ENCODE measurements around the gene GUCY1A2.
"Not testable (repeated sequence)": the region's sequence is repeated elsewhere in the genome, so short reads cannot be mapped to it uniquely, and the experiment has no call there.

GUCY1A2 gene

GRCh38 chr11:106834567-106834966, 183.7 kb downstream of the GUCY1A2 start:
- DNase-seq (ENCODE audit: low read depth), result no peak

DNA sequence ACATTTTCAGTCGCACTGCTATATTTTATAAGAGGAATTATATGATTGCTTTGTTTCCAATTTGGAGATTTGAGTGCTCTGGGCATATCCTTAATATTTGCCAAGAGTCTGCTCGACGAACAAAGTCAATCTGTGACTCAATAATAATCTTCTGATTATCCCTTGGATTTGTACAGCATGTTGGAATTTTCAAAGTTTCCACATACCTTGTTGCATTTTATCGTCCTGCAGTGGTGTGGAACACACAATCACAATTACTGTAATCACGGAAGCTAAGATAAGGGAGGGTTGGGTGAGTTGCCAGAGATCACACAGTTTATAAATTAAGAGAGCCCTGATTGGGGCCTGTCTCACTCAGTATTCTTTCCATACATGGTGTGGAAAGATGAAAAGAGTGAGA, 189.3 kb downstream of the GUCY1A2 start:
- DNase-seq (ENCODE audit: low read depth), result no peak

DNA sequence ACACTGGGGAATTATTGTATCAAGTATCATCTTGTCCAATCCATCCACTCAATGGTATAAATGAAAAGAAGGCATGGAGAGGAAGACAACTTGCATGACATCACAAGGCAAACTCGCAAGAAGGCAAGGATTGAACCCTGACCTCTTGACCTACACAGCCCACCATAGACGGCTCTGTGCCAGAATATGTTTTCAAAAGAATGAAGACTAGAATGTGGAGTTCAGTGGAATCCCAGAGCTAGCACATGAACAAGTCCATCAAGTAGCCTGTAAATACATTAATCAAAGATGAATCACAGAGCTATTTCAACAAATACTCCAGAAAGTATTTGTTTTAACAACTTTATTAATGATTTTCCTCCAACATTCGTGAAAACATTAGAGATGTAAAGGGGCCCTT, 189.7 kb downstream of the GUCY1A2 start:
- no peak for DNase-seq (ENCODE audit: low read depth)

DNA sequence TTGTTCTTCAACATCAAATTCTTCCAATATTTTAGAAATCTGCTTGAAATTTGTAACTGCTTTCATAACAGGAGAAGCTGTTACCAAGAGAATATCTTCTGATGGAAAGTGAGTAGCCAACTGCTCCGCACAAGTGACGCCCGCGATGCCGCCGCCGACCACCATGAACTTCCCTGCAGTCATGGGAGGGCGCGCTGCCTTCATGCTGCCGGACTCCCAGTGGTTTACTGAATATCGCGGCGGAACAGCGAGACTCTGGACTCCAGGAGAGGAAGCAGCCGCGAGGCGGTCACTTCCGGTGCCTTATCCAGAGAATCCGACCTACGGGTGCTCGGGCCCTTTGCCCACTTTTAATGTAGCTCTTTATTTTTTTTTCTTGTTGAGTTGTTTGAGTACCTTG, 190.6 kb downstream of the GUCY1A2 start:
- DNase-seq (ENCODE audit: low read depth), result no peak

- DNase-seq (ENCODE audit: low read depth), result not testable (repeated sequence)
Observed at GRCh38 chr11:106826558-106826957, 191.7 kb downstream of the GUCY1A2 start.

DNA sequence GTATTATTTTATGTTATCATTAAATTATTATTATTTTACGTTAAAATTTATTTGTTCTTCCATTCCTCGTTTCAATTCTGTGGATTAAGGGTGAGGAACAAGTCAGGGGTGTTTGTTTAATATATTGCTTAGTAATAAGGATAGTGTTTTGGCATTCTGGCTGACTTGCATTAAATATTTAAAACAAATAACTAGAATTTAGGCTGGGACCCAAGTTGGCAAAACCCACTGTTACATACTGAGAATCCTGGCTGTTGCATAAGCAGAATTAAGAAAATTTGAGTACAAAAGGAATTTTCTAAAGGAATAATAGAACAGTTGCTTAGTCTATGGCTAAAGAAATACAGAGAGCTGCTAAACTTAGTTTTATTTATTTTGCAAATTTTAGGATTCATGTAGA, 196.4 kb downstream of the GUCY1A2 start:
- no peak for DNase-seq (ENCODE audit: low read depth)

- no peak for DNase-seq (ENCODE audit: low read depth)
Observed at GRCh38 chr11:106821291-106821690, 197.0 kb downstream of the GUCY1A2 start.

DNA sequence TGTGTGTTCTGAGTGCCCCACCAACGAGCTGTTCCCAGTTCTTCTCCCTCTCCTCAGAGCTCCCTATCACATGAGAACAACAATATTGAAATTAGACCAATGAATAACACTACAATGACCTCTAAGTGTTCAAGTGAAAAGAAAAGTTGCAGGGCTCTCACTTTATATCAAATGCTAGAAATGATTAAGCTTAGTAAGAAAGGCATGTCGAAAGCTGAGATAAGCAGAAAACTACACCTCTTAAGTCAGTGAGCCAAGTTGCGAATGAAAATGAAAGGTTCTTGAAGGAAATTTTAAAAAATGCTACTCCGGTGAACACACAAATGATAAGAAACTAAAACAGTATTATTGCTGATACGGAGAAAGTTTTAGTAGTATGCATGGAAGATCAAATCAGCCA, 199.8 kb downstream of the GUCY1A2 start:
- no peak for DNase-seq (ENCODE audit: low read depth)

- no peak for DNase-seq (ENCODE audit: low read depth)
Observed at GRCh38 chr11:106815209-106815608, 203.1 kb downstream of the GUCY1A2 start.

DNA sequence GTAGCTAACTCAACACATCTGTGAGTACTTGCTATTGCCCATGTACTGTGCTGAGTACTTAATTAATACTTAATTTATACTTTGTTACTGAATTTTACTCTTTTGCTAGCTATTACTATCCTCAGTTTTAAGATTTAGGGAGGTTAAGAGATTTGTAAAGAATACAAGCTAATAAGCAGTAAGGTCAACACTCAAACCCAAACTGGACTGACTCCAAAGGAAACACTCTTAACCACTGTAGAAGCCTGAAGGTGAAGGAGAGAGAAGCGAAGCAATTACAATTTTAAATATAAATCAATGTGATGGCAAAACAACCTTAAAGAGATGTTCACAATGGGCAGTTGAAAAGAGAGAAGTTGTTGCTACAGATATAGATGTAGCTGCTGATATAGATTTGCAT, 204.5 kb downstream of the GUCY1A2 start:
- DNase-seq (ENCODE audit: low read depth), result no peak

GRCh38 chr11:106794058-106794457, 224.2 kb downstream of the GUCY1A2 start:
- no peak for DNase-seq (ENCODE audit: low read depth)

DNA sequence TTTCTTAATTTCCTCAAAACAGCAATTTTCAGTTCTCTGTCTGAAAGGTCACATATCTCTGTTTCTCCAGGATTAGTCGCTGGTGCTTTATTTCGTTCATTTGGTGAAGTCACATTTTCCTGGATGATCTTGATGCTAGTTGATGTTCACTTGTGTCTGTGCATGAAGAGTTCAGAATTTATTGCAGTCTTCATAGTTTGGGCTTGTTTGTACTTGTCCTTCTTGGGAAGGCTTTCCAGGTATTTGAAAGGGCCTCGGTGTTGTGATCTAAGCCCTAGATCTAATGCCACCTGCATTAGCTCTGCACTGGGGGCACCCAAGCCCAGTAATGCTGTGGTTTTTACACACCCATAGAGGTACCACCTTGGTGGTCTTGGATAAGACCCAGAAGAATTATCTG, 228.9 kb downstream of the GUCY1A2 start:
- DNase-seq (ENCODE audit: low read depth), result no peak

DNA sequence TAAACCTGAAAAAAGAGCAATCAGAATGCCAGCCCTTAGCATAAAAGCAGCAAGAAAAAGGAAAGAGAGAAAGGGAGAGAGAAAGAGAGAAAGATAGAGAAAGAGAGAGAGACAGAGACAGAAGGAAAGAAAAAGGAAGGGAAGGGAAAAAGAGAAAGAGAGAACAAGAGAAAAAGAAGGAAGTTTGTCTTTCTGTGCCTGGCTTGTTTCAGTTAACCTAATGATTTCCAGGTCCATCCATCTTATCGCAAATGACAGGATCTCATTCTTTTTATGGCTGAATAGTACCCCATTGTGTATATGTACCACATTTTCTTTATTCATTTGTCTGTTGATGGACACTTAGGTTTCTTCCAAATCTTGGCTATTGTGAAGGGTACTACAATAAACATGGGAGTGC, 230.8 kb downstream of the GUCY1A2 start:
- no peak for DNase-seq (ENCODE audit: low read depth)

DNA sequence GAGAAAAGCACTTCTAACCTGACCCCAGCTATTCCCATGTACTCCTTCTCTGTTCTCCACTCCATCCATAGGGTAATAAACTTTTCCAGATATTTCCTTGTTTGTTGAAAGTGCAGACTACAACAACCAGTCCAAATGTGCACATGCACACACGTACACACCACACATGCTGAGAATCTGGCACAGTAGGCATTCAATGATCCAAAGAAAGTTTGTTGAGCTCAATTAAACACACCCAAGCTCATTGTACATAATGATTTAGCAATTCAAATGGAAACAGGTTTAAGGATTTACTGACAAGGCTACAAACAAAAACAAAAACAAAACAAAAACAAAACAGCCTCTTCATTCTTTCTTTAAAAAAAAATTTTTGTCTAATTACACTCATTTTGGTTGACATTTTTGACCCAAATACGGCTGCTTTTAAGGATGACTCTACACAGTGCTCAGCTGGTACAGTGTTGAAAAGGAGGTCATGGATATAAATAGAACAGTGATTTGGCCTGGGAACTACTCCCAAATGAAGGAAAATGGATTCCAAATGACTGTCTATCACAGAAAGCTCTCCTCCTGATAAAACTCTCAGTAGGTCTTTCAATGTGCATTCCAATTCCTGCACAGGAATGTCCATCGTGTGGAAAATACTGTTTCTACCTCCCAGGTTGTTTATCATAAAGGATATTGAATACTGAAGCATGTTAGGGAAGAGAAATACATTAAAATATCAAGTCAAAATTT, 232.2 kb downstream of the GUCY1A2 start:
- no peak for DNase-seq (ENCODE audit: low read depth)

GRCh38 chr11:106777302-106777701, 241.0 kb downstream of the GUCY1A2 start:
- not testable (repeated sequence) for DNase-seq (ENCODE audit: low read depth)

DNA sequence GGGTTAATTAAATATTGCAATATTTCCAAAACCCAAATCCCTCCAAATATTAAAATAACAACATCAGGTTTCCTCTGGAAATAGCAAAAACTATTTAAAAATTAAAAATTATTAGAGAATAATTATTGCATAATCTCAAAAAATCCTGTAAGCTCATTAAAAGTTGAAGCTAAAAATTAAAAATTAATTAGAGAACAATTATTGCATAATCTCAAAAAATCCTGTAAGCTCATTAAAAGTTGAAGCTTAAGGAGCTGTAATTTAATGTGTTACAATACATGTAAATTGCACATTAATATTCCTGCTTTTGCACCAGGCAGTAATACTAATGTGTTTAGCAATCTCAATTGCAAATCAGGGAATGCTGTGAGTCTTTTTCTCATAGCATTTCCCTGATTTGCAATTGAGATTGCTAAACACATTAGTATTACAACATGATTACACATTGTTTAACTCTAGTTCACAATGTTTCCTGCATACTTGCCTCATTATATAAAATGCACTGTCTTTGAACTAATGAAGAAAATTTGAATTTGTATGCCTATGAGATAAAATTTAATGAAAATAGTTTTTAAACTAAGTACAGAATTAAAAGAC, 247.7 kb downstream of the GUCY1A2 start:
- DNase-seq (ENCODE audit: low read depth), result no peak

GRCh38 chr11:106765469-106766258, 252.6 kb downstream of the GUCY1A2 start:
- no peak for DNase-seq (ENCODE audit: low read depth)

- no peak for DNase-seq (ENCODE audit: low read depth)
Observed at GRCh38 chr11:106763501-106763900, 254.8 kb downstream of the GUCY1A2 start.

DNA sequence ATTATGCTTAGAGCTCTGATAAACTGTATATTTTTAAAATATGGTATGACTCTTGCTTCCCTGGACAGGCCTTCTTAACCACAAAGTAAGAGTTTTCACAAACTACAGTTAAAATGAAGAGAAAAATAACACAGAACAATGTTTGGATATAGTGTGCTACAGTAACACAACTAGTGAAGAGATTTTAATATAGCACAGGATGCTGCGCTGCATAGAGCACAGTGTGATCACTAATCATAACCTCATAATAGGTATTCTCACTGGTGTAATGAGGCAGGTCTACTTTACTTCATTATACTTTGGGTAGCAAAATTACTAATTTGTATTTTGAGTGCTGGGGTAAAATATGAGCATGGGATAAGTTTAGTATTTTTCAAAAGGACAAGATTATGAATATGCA, 256.5 kb downstream of the GUCY1A2 start:
- DNase-seq (ENCODE audit: low read depth), result no peak

GRCh38 chr11:106761240-106761639, 257.0 kb downstream of the GUCY1A2 start:
- DNase-seq (ENCODE audit: low read depth), result no peak

DNA sequence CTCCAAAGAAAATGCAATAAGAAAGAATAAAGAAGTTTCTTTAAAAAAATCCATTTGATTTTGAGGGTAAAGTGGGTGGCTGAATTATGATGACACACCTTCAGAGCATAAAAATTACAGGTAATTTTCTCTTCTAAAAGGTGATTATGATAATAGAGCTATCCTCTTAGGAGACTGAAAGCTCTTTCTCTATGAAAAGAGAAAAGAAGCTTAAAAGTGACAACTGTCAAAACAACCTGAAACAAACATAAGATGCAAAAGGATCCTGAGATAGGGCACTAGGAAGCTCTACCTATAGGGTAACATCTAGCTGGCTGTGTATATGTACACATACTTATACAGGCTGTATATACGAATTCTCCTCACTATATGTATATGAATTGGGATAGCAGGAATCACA, 270.2 kb downstream of the GUCY1A2 start:
- DNase-seq (ENCODE audit: low read depth), result no peak

DNA sequence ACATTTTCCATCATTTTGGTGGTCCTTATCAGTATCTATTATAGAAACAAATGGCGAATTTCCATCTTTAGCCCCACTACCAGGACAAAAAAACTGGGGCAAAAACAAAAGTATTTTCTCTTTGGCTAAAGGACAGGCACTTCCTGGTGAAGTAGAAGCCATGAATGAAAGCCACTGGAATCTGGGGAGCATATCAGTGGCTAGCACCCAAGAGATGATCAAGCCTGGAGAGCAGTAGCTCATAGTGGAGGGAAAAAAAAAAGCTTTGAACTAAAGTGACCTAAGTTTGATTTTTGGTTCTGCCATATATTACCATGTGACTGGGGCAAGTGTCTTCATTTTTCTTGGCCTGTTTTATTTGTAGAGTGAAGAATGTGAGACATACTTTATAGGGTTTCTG, 272.3 kb downstream of the GUCY1A2 start:
- no peak for DNase-seq (ENCODE audit: low read depth)

DNA sequence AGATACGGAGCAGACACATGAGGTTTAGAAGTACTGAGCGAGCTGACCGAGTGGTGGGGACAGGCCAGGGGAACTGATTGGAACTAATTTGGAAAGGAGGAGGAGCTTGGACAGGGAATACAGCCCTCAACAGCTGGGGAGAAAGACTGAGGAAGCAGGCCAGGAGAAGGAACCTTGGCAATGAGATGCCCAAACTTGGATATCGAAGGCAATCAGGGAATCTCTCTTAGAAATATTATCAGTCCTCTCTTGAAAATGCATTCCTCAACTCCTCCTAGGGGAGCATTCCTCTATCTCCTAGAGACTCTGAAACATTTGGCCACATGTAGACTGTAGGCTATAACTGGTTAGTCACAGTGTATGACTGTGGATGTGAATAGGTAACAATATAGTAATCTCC, 284.6 kb downstream of the GUCY1A2 start:
- DNase-seq (ENCODE audit: low read depth), result no peak
